Gastrocnemius medialis (tissue), 4 donors: ENCODE data around the gene AMZ2.

Experiments
- CTCF ChIP-seq, 5 experiments: fragments of 450-650 bp in 3 of 5; fragments of 200-600 bp in 2 of 5; sonication (generic) in 2 of 5; IDR thresholded peaks in 4 of 5; conservative IDR thresholded peaks in 1 of 5; 1 replicate in 4 of 5; 2 replicates in 1 of 5; pipeline ENCODE4 v1.5.1; 2016 to 2019; ENCODE audit warnings: antibody characterized with exemption in 5 of 5, mild to moderate bottlenecking in 3 of 5, moderate library complexity in 3 of 5
- POLR2A ChIP-seq, 2 donors: fragments of 450-650 bp; IDR thresholded peaks; one replicate each; pipeline ENCODE4 v1.6.1; 2017; ENCODE audit warnings: antibody characterized with exemption in 2 of 2, mild to moderate bottlenecking in 2 of 2, moderate library complexity in 2 of 2

- TF ChIP-seq CTCF (IDR thresholded peaks at IDR 0.05 in 4 of 5, conservative IDR thresholded peaks at IDR 0.05 in 1 of 5) (no peak), POLR2A (IDR thresholded peaks at IDR 0.05) (no peak)
Measured at GRCh38 chr17:68228817-68229570, 18.8 kb upstream of the AMZ2 start.
